Lower leg skin (tissue), 3 donors: ENCODE results near the gene GUF1.

Experiments
- POLR2A ChIP-seq, 2 donors: fragments of 450-650 bp; IDR thresholded peaks; one replicate each; pipeline ENCODE4 v1.6.1; 2016 to 2017; ENCODE audit warnings: antibody characterized with exemption in 2 of 2, mild to moderate bottlenecking in 1 of 2, moderate library complexity in 1 of 2
- TF ChIP-seq, protein P1 (sequence below), 3 donors: fragments of 450-650 bp; IDR thresholded peaks; one replicate each; pipeline ENCODE4 v1.5.1; 2016; ENCODE audit warnings: antibody characterized with exemption in 3 of 3, mild to moderate bottlenecking in 3 of 3, moderate library complexity in 2 of 3

DNA sequence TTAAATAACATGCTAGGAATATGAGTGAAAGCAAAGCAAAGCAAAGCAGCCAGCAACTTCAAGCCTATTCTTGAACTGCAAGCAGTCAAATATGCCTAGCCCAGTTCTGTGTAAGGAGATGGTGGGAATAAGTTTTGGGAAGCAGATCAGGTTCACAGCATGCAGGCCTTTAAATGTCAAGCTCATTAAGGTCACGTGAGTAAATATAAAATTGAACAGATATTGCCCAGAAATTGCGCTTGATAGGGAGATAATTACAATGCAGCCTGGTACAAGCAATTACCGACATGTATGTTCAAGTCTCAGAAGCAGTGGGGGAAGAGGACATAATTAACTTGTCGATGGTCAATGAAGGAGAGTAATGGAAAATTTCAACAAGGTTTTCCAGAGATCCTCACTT is 42.2 kb downstream of the GUF1 start:
- TF ChIP-seq, protein P1, sequence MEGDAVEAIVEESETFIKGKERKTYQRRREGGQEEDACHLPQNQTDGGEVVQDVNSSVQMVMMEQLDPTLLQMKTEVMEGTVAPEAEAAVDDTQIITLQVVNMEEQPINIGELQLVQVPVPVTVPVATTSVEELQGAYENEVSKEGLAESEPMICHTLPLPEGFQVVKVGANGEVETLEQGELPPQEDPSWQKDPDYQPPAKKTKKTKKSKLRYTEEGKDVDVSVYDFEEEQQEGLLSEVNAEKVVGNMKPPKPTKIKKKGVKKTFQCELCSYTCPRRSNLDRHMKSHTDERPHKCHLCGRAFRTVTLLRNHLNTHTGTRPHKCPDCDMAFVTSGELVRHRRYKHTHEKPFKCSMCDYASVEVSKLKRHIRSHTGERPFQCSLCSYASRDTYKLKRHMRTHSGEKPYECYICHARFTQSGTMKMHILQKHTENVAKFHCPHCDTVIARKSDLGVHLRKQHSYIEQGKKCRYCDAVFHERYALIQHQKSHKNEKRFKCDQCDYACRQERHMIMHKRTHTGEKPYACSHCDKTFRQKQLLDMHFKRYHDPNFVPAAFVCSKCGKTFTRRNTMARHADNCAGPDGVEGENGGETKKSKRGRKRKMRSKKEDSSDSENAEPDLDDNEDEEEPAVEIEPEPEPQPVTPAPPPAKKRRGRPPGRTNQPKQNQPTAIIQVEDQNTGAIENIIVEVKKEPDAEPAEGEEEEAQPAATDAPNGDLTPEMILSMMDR (IDR thresholded peaks at IDR 0.05), result no peak
- TF ChIP-seq POLR2A (IDR thresholded peaks at IDR 0.05), result no peak
